GM18517 (cell line): Measurements from ENCODE around the gene ERCC3.

ENCODE experiments used
- ATAC-seq: cut with Tn5 transposase; IDR thresholded peaks from one replicate; pipeline ENCODE4 v1.9.1; 2021; ENCODE audit warnings: mild to moderate bottlenecking, moderate library complexity; ENCODE audit not compliant: unreplicated experiment

Gene ERCC3

GRCh38 chr2:127293748-127294562 is at the start of gene ERCC3:
Gene ERCC3, minus strand, starts transcription at chr2:127294144. Its CDS starts 63 bp downstream, at chr2:127294081.
- ATAC-seq = peak; percentile 90

DNA sequence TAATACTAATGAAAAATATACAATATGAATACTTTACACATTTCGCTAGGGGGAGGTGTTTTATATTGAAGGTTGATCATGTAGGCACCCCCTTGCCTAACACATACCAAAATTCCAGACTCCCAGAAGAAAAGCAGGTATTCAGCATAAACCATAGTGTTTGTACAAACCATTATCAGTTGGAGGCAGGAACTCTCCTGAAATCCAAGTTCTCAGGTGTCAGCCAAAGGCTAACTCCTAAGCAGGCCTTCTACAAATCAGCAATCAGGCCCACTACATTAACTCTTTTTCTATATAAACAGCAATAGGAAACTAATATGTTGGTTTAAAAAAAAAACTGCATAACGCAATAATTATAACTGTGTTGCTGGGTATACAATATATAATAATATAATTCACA is 49.3 kb upstream of the ERCC3 start:
- ATAC-seq = no peak

DNA sequence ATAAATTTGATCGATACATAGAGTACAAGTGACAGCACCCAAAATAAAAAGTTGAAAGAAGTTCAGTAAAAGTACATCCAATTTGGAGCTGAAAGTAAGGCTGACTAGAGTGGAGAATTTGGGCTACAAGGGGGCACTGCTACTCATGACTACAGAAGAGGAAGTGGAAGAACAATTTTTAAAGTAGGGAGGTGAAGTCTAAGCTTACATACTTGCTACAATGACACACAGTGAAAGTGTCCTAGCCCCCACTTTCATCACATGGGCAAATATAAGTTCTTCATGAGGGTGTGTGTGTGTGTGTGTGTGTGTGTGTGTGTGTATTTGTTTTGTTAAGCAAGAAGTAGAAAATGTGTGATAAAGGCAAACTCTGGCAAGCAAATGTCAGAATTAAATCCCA is 48.2 kb upstream of the ERCC3 start:
- peak; percentile 65 for ATAC-seq

DNA sequence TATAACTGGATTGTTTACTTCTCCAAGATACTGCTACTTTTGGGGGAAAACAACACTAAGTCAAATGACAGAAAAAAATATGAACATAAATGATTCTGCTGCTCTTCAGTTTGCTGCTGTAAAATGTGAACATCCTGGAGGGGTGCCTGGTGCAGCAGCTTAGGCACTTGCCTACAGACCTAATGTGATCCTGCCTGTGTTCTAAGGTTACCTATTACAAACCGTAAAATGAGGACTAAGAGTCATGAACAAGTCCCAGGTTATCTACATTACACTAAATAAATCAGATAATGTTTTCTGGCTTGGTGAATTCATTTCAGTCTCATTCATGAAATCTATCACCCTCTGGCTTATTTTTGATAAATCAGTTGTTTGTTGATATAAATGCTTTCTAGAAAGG is 38.4 kb upstream of the ERCC3 start:
- no peak for ATAC-seq

GRCh38 chr2:127330753-127331152 is 36.8 kb upstream of the ERCC3 start:
- no peak for ATAC-seq

DNA sequence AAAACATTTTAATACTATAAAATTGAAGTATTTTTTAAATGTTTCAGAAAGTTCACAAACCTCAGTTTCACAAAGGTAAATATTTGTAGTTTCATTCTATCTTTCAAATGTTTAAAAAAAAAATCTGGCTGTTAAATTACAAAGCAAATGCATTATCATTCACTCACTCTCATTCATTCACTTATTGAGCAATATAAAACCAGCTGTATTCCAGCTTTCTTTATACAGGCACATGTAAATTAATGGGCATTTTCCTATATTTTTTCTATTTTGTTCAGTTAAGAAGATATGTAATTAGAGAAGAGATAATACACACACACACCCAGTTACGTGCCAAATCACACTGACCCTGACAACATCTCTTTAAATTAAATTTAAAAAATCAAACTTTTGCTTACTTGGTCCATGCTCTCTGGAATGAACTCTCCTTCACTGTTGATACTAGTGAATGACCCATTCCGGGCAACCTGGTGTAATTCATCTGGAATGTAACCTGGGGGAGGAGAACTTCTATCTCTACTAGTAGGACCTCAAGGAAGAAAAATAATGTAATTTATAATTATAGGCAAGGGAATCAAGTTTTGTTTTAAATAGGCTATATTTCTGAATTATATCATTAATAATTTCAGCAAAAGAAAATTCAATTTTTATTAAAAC is 32.5 kb upstream of the ERCC3 start:
- no peak for ATAC-seq

- ATAC-seq = no peak
These were observed 30.7 kb upstream of the ERCC3 start for GRCh38 chr2:127324635-127325034.

DNA sequence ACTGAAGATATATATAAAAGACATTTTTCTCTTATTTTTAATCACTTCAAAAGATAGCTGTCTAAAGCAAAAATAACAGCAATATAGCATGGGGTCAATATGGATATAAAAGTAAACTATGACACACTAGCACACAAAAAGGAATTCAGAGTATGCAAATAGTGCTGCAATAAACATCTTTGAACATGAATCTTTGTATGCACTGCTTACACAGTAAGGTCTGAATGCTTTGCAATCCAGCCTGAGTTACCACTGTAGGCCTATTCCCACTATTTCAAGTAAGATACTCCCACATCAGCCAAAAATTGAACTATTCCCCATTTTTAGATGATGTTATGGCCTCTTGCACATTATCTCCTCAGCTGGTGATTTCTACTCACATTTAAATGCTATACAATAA is 27.4 kb upstream of the ERCC3 start:
- ATAC-seq = no peak

DNA sequence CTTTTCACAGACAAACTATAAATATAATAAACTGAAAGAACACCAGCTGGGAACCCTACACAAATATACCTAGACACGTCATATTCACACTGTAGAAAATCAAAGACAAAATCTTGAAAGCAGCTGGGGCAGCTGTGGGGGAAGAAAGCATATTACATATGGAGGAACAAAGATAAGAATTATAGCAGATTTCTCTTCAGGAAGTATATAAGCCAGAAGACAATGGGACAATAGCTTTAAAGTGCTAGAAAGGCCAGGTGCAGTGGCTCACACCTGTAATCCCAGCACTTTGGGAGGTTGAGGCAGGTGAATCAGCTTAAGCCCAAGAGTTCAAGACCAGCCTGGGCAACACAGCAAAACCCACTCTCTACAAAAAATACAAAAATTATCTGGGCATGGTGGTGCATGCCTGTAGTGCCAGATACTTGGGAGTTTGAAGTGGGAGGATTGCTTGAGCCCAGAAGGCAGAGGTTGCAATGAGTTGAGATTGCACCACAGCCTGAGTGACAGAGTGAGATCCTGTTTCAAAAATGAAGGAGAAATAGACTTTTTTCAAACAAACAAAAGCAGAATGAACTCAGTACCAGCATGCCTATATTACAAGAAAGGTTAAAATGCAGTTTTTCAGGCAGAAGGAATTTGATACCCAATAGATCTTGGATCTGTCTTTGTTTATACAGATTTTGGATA is 26.8 kb upstream of the ERCC3 start:
- ATAC-seq = no peak

- no peak for ATAC-seq
These were observed 26.1 kb upstream of the ERCC3 start for GRCh38 chr2:127320067-127320466.

DNA sequence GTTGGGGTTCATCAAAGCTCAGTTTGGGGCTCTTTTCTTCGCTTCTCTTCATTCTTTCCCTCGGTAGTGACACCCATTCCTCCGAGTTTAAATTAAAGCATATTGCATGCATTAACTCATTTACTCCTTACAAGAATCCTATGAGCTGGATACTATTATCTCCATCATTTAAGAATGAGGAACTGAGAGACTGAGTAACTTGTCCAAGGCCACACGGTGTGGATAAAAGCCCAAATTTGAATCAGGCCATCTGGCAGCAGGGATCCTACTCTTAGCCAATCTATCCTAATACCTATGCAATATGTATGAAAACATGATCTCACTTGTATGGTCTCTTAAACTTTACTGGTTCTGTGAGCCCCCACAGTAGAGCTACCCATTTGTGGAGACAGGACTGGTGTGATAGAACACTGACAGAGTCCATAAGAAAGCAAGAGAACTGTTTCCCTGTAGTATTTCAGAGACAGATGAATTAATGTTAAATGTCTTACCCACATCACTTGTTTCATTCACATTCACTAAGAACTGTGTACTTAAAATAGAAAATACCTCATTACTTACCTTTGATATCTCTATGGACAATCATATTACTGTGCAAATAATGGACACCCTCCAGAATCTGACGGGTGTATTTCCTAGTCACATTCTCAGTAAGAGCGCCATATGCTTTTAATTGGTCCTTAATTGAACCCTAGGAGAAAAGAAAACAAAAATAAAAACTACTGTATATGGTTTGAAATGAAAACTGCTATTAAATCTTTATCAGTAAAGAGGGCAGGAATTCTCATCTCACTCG is 20.4 kb upstream of the ERCC3 start:
- no peak for ATAC-seq

DNA sequence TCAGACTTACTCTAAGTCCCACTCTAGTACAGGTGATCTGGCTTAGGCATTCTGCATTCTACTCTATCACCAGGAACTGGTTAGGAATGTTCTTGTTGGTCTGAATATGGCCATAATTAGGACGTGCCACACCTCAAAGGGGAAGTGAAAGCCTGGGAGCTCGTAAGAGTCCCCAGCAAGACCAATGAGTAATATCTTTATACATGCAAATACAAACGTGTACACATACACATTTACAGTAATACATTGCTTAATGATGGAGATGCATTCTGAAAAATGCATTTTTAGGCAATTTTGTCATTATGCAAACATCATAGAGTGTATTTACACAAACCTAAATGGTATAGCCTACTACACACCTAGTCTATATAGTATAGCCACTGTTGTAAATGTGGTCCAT is 19.5 kb upstream of the ERCC3 start:
- ATAC-seq = peak; percentile 97

DNA sequence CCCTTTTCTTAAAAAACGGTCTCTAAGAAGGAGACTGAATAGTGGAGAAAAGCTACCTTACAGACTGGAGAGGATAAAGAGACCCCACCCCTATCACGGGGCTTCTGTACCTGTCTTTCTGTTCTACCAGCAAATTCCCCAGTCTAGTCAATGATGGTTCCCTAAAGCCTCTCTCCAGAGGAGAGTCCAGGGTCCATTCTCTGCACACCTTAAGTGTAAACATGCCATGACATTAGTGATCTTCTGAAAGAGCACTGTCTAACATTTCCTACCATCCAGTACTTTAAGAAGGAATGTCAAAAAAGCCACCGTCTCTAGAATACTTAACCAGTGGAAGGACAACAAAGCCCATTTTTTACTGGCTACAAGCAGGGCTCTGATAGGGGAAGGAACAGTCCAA is 17.0 kb upstream of the ERCC3 start:
- ATAC-seq = no peak

GRCh38 chr2:127309468-127309867 is 15.5 kb upstream of the ERCC3 start:
- ATAC-seq = no peak

- no peak for ATAC-seq
These were observed 14.7 kb upstream of the ERCC3 start for GRCh38 chr2:127308586-127309138.

GRCh38 chr2:127305990-127306585 is 12.1 kb upstream of the ERCC3 start:
- no peak for ATAC-seq

GRCh38 chr2:127302168-127302567 is 8.2 kb upstream of the ERCC3 start:
- ATAC-seq = no peak

DNA sequence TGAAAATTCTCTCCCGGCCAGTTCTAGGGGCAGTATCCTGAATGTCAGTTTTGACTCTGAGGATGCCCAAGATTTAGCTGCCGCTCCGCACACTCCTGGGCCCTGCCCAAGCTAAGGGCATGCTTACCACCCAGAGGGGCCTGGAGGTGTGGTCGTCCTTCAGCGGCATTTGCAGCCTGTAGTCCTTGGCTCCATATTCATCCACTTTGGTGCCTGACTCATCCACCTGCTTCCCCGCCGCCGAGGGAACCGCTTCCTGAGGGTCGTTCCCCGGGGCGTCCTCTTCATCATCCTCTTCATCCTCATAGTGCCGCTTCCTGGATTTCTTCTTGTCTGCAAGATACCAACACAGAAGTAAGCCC is 577 bp downstream of the ERCC3 start:
- no peak for ATAC-seq

- ATAC-seq = no peak
These were observed 5.7 kb downstream of the ERCC3 start for GRCh38 chr2:127288274-127288673.

DNA sequence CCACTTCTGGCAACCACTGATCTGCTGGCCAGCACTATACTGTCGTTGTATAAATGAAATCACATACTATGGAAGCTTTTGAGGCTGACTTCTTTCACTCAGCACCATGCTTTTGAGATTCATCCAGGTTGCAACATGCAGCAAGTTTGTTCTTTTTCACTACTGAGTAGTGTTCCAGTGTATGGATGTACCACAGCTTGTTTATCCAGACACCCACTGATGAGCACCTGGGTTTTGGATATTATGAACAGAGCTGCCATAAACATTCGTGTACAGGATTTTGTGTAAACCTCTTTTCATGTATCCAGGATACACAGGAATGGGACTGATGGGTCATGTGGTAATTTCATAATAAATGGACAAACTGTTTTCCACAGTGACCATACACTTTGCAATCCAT is 10.7 kb downstream of the ERCC3 start:
- ATAC-seq = no peak
